Endothelial cell of umbilical vein (primary cell): ENCODE data around the gene EDEM3.

ENCODE experiments used
- CTCF ChIP-seq, 2 donors: IDR thresholded peaks; 1 replicate in 1 of 2; 2 replicates in 1 of 2; pipeline ENCODE4 v1.5.1; 2011; ENCODE audit warnings: low read length in 2 of 2, mild to moderate bottlenecking in 2 of 2, moderate library complexity in 2 of 2, control low read depth in 1 of 2, inconsistent platforms in 1 of 2, low read depth in 1 of 2; ENCODE audit not compliant: insufficient read depth in 1 of 2; ENCODE audit errors: extremely low read depth in 1 of 2
- EZH2 ChIP-seq: IDR thresholded peaks from 2 replicates; pipeline ENCODE4 v1.6.1; 2012; ENCODE audit warnings: borderline replicate concordance, low read depth, mild to moderate bottlenecking, moderate library complexity, low read length, inconsistent platforms; ENCODE audit not compliant: severe bottlenecking
- FOS ChIP-seq: IDR thresholded peaks from 2 replicates; pipeline ENCODE4 v1.6.1; 2011; ENCODE audit warnings: mild to moderate bottlenecking, low read length, moderate library complexity, borderline replicate concordance; ENCODE audit not compliant: insufficient read depth
- JUN ChIP-seq: IDR thresholded peaks from 2 replicates; pipeline ENCODE4 v1.6.1; 2011; ENCODE audit warnings: borderline replicate concordance, low read depth; ENCODE audit not compliant: insufficient read length, insufficient read depth
- MAX ChIP-seq: IDR thresholded peaks from 2 replicates; pipeline ENCODE4 v1.6.1; 2011; ENCODE audit not compliant: insufficient read depth, insufficient read length
- MYC ChIP-seq: IDR thresholded peaks from one replicate; pipeline ENCODE4 v1.6.1; 2011; ENCODE audit warnings: mild to moderate bottlenecking, low read depth, low read length
- POLR2A ChIP-seq: IDR thresholded peaks from 2 replicates; pipeline ENCODE4 v1.6.1; 2012; ENCODE audit warnings: low read depth, mild to moderate bottlenecking, control low read depth, low read length
- POLR2AphosphoS5 ChIP-seq: IDR thresholded peaks from 2 replicates; pipeline ENCODE4 v1.6.1; 2012; ENCODE audit warnings: low read depth, mild to moderate bottlenecking, control low read depth, low read length, moderate library complexity; ENCODE audit not compliant: insufficient read depth

GRCh38 chr1:184698969-184699368 lies 55.7 kb downstream of the EDEM3 start:
- TF ChIP-seq CTCF (IDR thresholded peaks at IDR 0.05; ENCODE audit: extremely low read depth in 1 of 2, insufficient read depth in 1 of 2, low read depth in 1 of 2, low read length in 2 of 2) = no peak
- no peak for TF ChIP-seq POLR2AphosphoS5
- no peak for TF ChIP-seq POLR2A
- no peak for TF ChIP-seq MAX
- no peak for TF ChIP-seq EZH2
- TF ChIP-seq JUN = no peak
- TF ChIP-seq FOS = no peak
- no peak for TF ChIP-seq MYC
